Stimulated activated CD8-positive, alpha-beta memory T cell treated with anti-CD3 and anti-CD28 coated beads, Interleukin-7, amount 100 ng/mL, for 4 hours (primary cell): ENCODE results near the gene KSR2.

Experiments used
- DNase-seq, 2 donors: peaks; one replicate each; pipeline ENCODE4 v3.0.0-alpha.2; 2020; ENCODE audit warnings: low read depth in 2 of 2

KSR2 gene

DNA sequence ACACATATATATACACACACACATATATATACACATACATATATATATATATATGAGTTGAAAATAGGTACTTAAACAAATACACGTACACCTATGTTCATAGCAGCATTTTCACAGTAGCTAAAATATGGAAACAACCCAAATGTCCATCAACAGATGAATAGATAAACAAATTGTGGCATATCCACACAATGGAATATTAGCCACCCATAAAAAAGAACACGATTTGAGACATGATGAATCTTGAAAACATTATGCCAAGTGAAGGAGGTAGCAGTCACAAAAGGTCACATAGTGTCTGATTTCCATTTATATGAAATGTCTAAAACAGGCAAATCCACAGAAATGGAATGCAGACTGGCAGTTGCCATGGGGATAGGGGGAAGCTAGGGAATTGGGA, 276.3 kb downstream of the KSR2 start:
- no peak for DNase-seq

DNA sequence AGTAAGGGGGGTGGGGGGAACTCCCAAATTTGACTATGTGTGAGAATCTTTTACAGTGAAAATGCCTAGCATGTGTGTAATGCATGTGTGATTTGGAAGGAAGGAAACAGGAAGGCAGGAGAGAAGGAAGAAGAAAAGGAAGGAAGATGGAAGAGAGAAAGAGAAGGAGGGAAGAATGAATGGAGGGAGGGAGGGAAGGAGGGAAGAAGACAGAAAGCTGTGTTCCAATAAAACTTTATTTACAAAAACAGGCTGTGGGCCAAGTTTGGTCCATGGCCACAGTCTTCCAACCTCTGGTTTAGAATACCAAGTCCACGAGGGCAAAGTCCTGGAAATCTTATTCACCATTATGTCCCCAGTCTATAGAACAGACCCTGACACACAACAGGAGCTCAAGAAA, 278.9 kb downstream of the KSR2 start:
- no peak for DNase-seq

DNA sequence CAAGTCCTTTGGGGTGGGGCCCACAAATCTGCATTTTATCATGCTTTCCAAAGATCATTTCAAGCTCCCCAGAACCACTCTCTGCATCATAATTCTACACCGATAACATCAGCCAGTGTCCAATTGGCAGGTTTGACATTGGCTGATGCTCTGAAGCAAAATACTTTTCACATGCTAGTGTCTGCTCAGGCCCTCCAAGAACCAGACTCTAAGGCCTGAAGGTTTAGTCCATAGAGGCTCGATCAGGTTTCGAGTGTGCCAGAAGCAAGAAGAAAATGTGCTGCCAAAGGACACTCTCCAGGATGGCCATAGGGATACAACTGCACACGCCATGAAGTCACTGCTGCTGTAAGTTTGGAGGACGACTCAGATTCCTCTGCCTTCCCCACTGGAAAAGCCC, 280.3 kb downstream of the KSR2 start:
- DNase-seq: no peak

DNA sequence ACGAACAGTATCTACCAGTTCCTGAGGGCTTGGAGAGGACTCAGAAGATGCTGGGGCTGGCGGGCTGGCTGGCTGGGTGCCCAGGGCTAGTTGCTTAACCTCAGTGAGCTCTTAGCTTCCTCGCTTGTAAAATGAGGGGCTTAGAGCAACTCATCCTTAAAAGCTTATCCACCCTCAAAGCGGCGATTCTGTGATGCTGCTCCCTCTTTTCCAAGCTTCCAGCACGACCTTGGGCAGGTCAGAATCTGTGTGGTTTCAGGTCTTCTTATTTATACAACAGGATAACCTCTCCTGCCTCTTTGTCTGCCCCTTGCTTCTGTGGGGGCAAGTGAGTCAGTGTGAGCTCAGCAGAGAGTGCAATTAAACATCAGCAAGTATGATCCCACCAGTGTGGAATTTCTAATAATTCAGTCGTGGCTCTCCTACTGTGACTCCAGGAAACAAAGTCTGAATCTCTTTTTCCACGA, 281.8 kb downstream of the KSR2 start:
- DNase-seq: no peak

- no peak for DNase-seq
These were observed 282.6 kb downstream of the KSR2 start for GRCh38 chr12:117686210-117686609.

DNA sequence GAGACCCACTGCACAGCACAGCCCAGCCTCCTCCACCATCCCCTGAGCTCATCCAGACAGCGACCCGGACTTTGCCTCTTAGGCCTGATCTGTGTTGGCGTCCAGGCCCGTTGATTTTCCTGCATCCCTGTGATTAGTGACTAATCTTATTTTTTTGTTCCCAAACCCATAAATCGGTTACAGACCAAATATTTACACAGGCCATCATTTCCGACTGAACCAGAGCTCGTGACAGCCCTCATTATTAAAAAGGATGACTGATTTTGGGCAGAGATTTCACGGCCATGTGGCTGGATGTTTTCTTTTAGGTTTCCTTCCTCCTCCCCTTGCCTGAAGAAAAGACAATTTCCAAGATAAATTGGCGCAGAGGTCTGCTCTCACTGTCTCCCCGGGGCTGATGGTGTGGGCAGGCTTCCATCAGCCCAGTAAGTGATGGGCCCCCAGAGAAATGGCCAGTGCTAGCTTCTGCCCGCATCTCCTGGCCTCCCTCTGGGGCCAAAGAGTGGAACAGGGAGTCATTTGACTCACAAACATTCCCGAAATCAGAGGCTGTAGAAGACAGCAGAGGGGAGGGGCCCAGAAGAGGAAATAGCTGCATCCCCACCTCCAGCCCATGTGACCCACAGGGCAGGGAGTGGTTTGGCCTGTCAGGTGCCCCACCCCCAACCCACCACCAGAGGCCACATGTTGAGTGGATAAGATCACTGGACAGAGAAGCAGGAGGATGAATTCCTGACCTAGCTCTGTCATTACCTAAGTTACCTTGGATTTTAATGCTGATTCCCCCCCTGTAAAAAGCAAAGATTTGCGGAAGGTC, 283.5 kb downstream of the KSR2 start:
- DNase-seq: no peak

GRCh38 chr12:117684471-117684870, 284.3 kb downstream of the KSR2 start:
- DNase-seq: no peak

- no peak for DNase-seq
These were observed 288.5 kb downstream of the KSR2 start for GRCh38 chr12:117680312-117680711.

- no peak for DNase-seq
These were observed 289.0 kb downstream of the KSR2 start for GRCh38 chr12:117679776-117680175.

DNA sequence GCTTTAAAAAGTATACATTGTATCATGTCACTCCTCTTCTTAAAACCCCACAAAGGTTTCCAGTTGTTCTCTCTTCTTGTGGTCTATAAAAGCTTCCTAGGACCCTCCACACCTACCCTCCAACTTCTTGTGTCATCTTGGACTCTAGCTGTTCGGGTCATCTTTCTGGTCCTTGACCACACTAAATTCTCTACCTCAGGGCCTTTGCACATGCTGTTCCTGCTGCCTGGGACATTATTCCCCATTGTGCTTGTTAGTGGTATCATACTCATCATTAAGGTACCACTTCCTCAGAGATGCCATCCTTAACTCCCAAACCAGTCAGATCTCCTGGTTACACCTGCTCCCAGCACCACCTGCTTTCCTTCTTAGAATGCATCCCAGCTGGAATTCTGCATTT, 294.0 kb downstream of the KSR2 start:
- no peak for DNase-seq

DNA sequence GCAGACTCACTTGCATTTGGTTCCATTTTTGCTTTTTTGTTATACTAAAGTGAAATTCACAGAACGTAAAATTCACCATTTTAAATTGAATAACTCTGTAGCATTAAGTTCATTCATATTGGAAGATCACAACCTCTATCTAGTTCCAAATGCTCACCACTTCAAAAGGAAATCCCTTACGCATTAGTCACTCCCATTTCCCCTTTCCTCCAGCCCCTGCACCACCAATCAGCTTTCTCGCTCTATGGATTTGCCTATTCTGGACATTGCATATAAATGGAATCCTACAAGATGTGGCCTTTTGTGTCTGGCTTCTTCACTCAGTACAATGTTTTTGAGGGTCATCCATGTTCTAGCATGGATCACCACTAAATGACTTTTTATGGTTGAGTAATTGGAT, 294.5 kb downstream of the KSR2 start:
- DNase-seq: no peak

DNA sequence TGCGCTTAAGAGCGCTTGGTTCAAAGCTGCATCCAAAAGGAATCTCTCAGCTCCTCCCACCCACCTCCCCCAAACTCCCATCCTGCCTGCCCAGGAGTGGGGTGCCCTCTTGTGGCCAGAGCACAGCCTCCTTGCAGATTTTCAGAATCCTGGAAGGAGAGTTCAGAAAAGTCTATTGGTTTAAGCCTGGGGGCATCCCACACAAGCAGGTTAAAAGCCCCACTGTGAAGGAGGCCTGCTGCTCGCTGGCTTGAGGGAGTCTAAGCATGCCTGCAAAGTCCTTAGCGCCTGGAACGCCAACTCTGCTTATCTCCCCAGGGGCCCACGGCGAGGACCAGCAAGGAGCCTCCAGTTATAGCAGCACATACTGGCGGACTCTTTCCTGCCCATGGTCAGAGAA, 297.1 kb downstream of the KSR2 start:
- no peak for DNase-seq

DNA sequence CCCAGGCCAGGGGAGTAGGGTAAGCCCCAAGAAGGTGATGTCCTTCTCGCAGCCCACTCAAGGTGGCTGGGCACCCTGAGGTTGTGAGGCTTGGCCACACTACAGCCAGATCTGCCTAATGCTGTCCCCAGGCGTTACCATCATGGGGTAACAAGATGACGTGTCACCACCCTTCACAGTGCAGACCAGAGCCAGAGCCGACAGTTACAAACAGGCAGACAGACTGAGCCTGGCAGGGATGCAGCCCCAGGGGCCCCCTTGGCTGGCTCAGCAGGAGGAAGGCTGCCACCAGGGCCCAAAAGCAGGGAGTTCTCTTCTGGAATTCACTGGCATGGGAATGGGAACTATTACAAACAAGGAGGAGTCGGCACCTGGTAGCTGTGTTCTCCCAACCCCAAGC, 304.6 kb downstream of the KSR2 start:
- no peak for DNase-seq

GRCh38 chr12:117662620-117663395, 306.0 kb downstream of the KSR2 start:
- DNase-seq: no peak

DNA sequence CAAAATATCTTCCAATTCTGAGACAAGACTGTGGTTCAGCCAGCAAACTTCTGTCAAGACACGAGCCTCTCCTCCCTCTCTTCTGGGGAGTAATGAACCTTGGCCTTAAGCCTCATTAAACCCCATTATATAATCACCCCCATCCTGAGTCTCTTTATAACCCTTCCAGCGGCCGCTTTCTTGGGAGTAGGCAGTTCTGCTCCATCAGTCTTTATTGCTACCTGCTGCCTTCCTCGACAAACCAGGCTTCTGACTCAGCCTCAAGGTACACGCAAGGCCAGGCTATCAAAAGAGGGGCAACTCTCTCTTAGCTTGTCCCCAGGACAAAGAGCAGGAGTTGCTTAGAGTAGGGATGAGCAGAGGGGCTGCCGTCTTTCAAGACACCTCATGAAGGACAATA, 306.6 kb downstream of the KSR2 start:
- no peak for DNase-seq

- no peak for DNase-seq
These were observed 307.3 kb downstream of the KSR2 start for GRCh38 chr12:117661471-117661870.

DNA sequence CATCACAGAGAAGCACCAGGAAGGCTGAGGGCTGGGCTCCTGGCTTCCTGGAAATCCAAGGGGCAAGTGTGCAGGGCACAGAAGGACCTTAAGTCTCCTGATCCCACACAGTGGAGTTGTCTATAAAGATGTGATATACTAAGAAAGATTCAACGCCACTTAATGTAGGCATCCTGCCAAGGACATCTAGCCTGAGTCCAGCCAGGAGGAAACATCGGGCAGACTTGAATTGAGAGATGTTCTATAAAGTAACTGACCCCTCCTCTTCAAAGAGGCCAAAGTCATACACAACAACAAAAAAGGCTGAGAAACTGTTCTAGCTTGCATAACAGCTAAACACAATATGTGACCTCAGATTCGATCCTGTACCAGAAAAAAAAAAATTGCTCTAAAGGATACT, 307.9 kb downstream of the KSR2 start:
- no peak for DNase-seq

GRCh38 chr12:117658226-117658625, 310.6 kb downstream of the KSR2 start:
- DNase-seq: no peak

DNA sequence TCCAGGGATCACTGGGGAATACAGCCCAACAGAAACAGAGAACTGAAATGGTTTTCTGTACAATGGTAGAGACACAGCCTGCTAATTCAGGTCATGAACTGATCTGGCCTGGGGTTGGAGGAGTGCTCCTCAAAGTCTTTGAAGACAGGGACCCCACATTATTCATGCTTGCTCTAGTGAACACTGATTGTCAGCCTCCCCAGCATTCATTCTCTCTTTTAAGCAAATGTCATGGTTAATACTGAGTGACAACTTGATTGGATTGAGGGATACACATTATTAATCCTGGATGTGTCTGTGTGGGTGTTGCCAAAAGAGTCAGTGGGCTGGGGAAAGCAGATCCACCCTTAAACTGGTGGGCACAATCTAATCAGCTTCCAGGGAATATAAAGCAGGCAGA, 319.0 kb downstream of the KSR2 start:
- DNase-seq: no peak

DNA sequence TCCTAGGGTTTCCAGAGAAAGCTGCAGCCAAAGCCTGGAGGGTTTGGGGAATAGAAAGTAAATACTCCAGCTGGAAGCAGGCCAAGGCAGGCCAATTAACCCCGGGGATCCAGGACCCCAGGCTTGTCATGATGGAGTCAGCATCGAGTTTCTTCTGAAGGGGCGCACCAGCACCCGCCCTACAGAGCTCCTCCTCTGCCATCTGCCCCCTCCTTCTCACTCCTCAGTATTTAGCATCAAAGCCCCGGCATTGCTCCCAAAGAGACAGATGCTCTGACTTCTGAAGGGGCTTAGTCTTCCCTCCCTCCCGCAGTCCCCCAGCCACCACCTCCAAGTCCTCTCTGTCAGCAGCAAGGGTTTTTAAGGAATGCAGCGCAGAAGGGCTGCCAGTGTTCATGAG, 322.3 kb downstream of the KSR2 start:
- DNase-seq: no peak

- no peak for DNase-seq
These were observed 323.3 kb downstream of the KSR2 start for GRCh38 chr12:117645473-117645872.

- DNase-seq: no peak
These were observed 324.8 kb downstream of the KSR2 start for GRCh38 chr12:117643971-117644370.

- no peak for DNase-seq
These were observed 326.9 kb downstream of the KSR2 start for GRCh38 chr12:117641885-117642284.
